ENCODE data around the gene MRPL4. TPM values are rescaled to one million over a fixed set of nuclear protein-coding genes. Genes with fewer than 3 reads are reported as not detected.
"Not testable (repeated sequence)": the region's sequence is repeated elsewhere in the genome, so short reads cannot be mapped to it uniquely, and the experiment has no call there.

MRPL4 gene
- total RNA-seq, 2 donors from 2014 or later = 79.1 to 140 TPM

DNA sequence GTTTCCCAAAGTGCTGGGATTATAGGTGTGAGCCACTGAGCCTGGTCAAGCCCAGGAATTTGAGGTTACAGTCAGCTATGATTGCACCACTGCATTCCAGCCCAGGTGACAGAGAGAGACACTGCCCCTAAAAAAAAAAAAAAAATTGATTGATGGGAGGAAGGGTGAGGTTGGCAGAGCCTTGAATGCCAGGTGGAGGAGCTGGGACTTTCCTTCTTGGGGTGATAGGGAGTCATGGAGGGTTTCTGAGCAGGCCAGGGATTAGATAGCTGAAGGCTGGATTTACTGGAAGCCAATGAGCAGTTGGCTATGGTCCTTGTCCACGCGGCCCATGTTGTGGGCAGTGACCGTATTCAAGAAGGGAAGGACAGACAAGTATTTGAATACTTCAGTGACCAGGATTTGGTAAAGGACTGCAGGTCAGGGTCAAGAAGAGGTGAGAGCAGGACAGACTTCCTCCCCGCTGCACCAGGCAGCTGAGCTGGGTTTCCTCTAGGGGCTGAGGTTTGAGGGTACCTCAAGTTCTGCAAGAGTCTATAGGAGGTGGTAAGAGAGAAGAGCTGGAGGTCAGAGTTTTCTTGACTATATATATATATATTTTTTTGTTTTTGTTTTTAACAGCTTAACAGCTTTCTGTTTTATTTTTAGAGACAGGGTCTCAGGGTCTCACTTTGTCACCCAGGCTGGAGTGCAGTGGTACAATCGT is 27.9 kb downstream of the MRPL4 start:
- Mint-ChIP-seq H3K9me3 (no peaks in the 10 kb centered on the region), H3K4me1 (ENCODE audit: low read depth in 2 of 2) (peaks cover 24 to 43% of the 10 kb centered on the region in 2 donors), H3K27ac (peak overlapping the region; percentile 77 to 82), H3K27me3 (no peaks in the 10 kb centered on the region), H3K36me3 (peaks cover 21% of the 10 kb centered on the region), H3K4me3 (peak overlapping the region; percentile 58)
- DNase-seq (ENCODE audit: low spot score) (no peak), ATAC-seq (peak in 1 of 2 donors; percentile 55)

DNA sequence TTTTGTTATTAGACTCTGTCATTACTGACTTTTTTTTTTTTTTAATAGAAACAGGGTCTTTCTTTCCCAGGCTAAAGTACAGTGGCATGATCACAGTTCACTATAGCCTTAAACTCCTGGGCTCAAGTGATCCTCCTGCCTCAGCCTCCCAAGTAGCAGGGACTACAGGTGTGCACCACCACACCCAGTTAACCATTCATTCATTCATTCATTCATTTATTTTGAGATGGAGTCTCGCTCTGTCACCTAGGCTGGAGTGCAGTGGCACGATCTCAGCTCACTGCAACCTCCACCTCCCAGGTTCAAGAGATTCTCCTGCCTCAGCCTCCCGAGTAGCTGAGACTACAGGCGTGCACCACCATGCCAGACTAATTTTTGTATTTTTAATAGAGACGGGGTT is 30.0 kb downstream of the MRPL4 start:
- Mint-ChIP-seq H3K36me3 (peaks cover 30% of the 10 kb centered on the region), H3K4me1 (ENCODE audit: low read depth in 2 of 2) (peaks cover 39 to 54% of the 10 kb centered on the region in 2 donors)
- H3K9me3 Mint-ChIP-seq; H3K4me3 Mint-ChIP-seq; ATAC-seq; DNase-seq (ENCODE audit: low spot score); H3K27me3 Mint-ChIP-seq; H3K27ac Mint-ChIP-seq: not testable (repeated sequence)

DNA sequence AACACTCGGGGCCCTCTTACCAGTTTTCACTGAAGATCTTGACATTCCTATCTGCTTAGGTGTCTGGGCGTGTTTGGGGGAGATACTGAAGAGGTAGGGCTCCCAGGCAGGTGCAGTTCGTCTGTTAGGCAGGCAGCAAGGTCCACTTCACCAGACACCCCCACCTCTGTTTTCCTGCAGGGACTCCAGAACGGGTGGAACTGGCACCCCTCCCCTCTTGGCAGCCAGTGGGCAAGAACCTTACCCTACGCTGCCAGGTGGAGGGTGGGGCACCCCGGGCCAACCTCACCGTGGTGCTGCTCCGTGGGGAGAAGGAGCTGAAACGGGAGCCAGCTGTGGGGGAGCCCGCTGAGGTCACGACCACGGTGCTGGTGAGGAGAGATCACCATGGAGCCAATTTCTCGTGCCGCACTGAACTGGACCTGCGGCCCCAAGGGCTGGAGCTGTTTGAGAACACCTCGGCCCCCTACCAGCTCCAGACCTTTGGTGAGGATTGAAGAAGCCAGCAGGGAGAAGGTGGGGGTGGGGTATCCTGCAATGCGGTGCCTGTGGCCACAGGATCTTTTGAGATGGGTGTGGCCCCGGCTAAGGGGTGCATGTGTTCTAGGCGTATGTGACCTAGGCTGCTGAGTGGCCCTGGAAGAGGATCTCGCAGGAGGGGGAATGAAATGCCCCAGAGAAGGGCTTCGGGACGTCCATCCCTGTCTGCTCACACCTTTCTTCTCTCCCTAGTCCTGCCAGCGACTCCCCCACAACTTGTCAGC is 31.5 kb downstream of the MRPL4 start:
- Mint-ChIP-seq H3K36me3 (peaks cover 23% of the 10 kb centered on the region), H3K9me3 (no peaks in the 10 kb centered on the region), H3K27ac (no peak overlapping the region), H3K4me3 (no peak overlapping the region), H3K4me1 (ENCODE audit: low read depth in 2 of 2) (peaks cover 34 to 53% of the 10 kb centered on the region in 2 donors), H3K27me3 (no peaks in the 10 kb centered on the region)
- ATAC-seq (no peak), DNase-seq (ENCODE audit: low spot score) (no peak)

DNA sequence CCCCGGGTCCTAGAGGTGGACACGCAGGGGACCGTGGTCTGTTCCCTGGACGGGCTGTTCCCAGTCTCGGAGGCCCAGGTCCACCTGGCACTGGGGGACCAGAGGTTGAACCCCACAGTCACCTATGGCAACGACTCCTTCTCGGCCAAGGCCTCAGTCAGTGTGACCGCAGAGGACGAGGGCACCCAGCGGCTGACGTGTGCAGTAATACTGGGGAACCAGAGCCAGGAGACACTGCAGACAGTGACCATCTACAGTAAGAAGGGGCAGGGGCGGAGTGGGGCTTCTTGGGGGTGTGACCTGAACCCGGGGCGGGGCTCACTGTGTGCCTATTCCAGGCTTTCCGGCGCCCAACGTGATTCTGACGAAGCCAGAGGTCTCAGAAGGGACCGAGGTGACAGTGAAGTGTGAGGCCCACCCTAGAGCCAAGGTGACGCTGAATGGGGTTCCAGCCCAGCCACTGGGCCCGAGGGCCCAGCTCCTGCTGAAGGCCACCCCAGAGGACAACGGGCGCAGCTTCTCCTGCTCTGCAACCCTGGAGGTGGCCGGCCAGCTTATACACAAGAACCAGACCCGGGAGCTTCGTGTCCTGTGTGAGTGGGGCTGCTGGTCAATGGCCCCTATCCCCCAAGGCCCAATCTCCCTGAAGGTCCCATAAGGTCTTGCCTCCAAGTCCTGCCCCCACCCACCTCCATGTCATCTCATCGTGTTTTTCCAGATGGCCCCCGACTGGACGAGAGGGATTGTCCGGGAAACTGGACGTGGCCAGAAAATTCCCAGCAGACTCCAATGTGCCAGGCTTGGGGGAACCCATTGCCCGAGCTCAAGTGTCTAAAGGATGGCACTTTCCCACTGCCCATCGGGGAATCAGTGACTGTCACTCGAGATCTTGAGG is 32.3 kb downstream of the MRPL4 start:
- peaks cover 18% of the 10 kb centered on the region for H3K36me3 Mint-ChIP-seq
- DNase-seq (ENCODE audit: low spot score) = no peak
- no peak overlapping the region for H3K27ac Mint-ChIP-seq
- no peaks in the 10 kb centered on the region for H3K27me3 Mint-ChIP-seq
- no peak overlapping the region for H3K4me3 Mint-ChIP-seq
- H3K9me3 Mint-ChIP-seq = no peaks in the 10 kb centered on the region
- ATAC-seq = no peak
- H3K4me1 Mint-ChIP-seq (ENCODE audit: low read depth in 2 of 2) = peaks cover 33 to 52% of the 10 kb centered on the region in 2 donors

DNA sequence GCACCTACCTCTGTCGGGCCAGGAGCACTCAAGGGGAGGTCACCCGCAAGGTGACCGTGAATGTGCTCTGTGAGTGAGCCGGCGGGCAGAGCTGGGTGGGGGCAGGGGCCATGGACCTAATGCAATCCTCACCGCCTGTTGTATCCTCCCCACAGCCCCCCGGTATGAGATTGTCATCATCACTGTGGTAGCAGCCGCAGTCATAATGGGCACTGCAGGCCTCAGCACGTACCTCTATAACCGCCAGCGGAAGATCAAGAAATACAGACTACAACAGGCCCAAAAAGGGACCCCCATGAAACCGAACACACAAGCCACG is 32.9 kb downstream of the MRPL4 start:
- Mint-ChIP-seq H3K27ac (peak overlapping the region in 1 of 2 donors; percentile 26), H3K27me3 (no peaks in the 10 kb centered on the region), H3K36me3 (peaks cover 14% of the 10 kb centered on the region), H3K4me3 (peak overlapping the region; percentile 24), H3K4me1 (ENCODE audit: low read depth in 2 of 2) (peaks cover 27 to 47% of the 10 kb centered on the region in 2 donors), H3K9me3 (no peaks in the 10 kb centered on the region)
- DNase-seq (ENCODE audit: low spot score) (no peak), ATAC-seq (no peak)

DNA sequence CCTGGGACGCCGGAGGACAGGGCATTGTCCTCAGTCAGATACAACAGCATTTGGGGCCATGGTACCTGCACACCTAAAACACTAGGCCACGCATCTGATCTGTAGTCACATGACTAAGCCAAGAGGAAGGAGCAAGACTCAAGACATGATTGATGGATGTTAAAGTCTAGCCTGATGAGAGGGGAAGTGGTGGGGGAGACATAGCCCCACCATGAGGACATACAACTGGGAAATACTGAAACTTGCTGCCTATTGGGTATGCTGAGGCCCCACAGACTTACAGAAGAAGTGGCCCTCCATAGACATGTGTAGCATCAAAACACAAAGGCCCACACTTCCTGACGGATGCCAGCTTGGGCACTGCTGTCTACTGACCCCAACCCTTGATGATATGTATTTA is 33.4 kb downstream of the MRPL4 start:
- ATAC-seq (no peak), DNase-seq (ENCODE audit: low spot score) (no peak)
- Mint-ChIP-seq H3K9me3 (no peaks in the 10 kb centered on the region), H3K27ac (peak overlapping the region in 1 of 2 donors; percentile 26), H3K4me3 (peak overlapping the region; percentile 24), H3K4me1 (ENCODE audit: low read depth in 2 of 2) (peaks cover 29 to 49% of the 10 kb centered on the region in 2 donors), H3K36me3 (peaks cover 12% of the 10 kb centered on the region), H3K27me3 (peaks cover 3 to 4% of the 10 kb centered on the region in 2 donors)

DNA sequence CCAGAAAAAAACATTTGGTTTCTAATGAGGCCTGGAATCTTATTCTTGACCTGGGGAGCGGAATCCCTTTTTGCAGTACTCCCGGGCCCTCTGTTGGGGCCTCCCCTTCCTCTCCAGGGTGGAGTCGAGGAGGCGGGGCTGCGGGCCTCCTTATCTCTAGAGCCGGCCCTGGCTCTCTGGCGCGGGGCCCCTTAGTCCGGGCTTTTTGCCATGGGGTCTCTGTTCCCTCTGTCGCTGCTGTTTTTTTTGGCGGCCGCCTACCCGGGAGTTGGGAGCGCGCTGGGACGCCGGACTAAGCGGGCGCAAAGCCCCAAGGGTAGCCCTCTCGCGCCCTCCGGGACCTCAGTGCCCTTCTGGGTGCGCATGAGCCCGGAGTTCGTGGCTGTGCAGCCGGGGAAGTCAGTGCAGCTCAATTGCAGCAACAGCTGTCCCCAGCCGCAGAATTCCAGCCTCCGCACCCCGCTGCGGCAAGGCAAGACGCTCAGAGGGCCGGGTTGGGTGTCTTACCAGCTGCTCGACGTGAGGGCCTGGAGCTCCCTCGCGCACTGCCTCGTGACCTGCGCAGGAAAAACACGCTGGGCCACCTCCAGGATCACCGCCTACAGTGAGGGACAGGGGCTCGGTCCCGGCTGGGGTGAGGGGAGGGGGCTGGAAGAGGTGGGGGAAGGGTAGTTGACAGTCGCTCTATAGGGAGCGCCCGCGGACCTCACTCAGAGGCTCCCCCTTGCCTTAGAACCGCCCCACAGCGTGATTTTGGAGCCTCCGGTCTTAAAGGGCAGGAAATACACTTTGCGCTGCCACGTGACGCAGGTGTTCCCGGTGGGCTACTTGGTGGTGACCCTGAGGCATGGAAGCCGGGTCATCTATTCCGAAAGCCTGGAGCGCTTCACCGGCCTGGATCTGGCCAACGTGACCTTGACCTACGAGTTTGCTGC is 35.1 kb downstream of the MRPL4 start, which contains the start of gene ICAM4:
TSS of gene ICAM4 (plus strand) at position 153 of the 935 bp plus-strand sequence. CDS start at position 211, 58 bp downstream.
- Mint-ChIP-seq H3K4me1 (ENCODE audit: low read depth in 2 of 2) (peaks cover 44 to 65% of the 10 kb centered on the region in 2 donors), H3K27ac (peak within 1 kb of the TSS in 1 of 2 donors; percentile 17), H3K27me3 (peaks cover 8 to 9% of the 10 kb centered on the region in 2 donors), H3K9me3 (no peaks in the 10 kb centered on the region), H3K36me3 (peaks cover 12% of the 10 kb centered on the region), H3K4me3 (peak within 1 kb of the TSS; percentile 56)
- DNase-seq (ENCODE audit: low spot score) (peak; percentile 60), ATAC-seq (no peak)

DNA sequence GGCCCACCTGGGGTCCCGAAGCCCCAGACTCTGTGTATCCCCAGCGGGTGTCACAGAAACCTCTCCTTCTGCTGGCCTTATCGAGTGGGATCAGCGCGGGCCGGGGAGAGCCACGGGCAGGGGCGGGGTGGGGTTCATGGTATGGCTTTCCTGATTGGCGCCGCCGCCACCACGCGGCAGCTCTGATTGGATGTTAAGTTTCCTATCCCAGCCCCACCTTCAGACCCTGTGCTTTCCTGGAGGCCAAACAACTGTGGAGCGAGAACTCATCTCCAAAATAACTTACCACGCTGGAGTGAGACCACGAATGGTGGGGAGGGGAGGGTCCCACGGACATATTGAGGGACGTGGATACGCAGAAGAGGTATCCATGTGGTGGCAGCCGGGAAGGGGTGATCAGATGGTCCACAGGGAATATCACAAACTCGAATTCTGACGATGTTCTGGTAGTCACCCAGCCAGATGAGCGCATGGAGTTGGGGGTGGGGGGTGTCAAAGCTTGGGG is 36.7 kb downstream of the MRPL4 start:
- ATAC-seq (peak; percentile 4 to 24), DNase-seq (ENCODE audit: low spot score) (no peak)
- peaks cover 15 to 17% of the 10 kb centered on the region in 2 donors for H3K27me3 Mint-ChIP-seq
- peaks cover 12% of the 10 kb centered on the region for H3K36me3 Mint-ChIP-seq
- no peaks in the 10 kb centered on the region for H3K9me3 Mint-ChIP-seq
- peaks cover 58 to 69% of the 10 kb centered on the region in 2 donors for H3K4me1 Mint-ChIP-seq (ENCODE audit: low read depth in 2 of 2)
- no peak overlapping the region for H3K27ac Mint-ChIP-seq
- H3K4me3 Mint-ChIP-seq = peak overlapping the region; percentile 87

DNA sequence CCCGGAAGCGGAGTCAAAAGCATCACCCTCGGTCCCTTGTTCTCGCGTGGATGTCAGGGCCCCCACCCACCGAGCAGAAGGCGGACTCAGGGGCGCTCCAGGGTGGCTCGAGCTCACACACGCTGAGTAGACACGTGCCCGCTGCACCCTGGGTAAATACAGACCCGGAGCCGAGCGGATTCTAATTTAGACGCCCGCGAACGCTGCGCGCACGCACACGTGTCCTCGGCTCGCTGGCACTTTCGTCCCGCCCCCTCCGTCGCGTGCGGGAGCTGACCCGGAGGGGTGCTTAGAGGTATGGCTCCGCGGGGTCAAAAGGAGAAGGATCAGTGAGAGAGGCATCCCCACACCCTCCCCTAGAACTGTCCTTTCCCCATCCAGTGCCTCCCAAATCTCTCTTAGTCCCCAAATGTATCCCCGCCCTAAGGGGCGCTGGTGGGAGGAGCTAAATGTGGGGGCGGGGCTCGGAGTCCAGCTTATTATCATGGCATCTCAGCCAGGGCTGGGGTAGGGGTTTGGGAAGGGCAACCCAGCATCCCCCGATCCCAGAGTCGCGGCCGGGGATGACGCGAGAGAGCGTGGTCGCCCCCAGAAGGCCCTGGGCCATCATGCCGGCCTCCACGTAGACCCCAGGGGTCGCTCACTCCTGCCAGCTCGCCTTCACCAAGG is 37.3 kb downstream of the MRPL4 start:
- H3K4me1 Mint-ChIP-seq (ENCODE audit: low read depth in 2 of 2) = peaks cover 58 to 66% of the 10 kb centered on the region in 2 donors
- DNase-seq (ENCODE audit: low spot score) (peak; percentile 67), ATAC-seq (peak; percentile 4 to 57)
- peak overlapping the region; percentile 87 for H3K4me3 Mint-ChIP-seq
- H3K9me3 Mint-ChIP-seq = no peaks in the 10 kb centered on the region
- no peak overlapping the region for H3K27ac Mint-ChIP-seq
- H3K27me3 Mint-ChIP-seq = peaks cover 15 to 17% of the 10 kb centered on the region in 2 donors
- peaks cover 12% of the 10 kb centered on the region for H3K36me3 Mint-ChIP-seq

DNA sequence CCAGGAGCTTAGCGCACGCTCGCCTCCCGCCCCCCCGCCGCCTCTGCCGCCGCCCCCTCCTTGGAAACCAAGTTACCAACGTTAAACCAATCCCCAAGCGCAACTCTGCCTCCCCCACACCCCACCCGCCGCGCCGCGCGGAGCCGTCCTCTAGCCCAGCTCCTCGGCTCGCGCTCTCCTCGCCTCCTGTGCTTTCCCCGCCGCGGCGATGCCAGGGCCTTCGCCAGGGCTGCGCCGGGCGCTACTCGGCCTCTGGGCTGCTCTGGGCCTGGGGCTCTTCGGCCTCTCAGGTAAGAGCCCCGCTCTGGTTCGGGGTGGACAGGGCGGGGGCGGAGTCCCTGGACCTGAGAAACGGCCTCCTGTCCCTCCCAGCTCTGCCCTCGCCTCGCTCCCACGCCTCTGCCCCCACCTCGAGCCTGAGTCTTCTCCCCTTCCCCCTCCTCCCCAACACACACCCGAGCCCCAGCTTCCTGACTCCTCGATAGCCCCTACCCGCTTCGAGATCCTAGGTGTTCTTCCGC is 37.9 kb downstream of the MRPL4 start, which contains the start of gene ICAM5:
TSS of gene ICAM5 (plus strand) at position 117 of the 521 bp plus-strand sequence. CDS start at position 209, 92 bp downstream.
- peak within 1 kb of the TSS; percentile 87 for H3K4me3 Mint-ChIP-seq
- H3K36me3 Mint-ChIP-seq = peaks cover 9% of the 10 kb centered on the region
- peaks cover 56 to 64% of the 10 kb centered on the region in 2 donors for H3K4me1 Mint-ChIP-seq (ENCODE audit: low read depth in 2 of 2)
- peak within 1 kb of the TSS in 1 of 2 donors; percentile 24 for H3K27ac Mint-ChIP-seq
- H3K9me3 Mint-ChIP-seq = no peaks in the 10 kb centered on the region
- ATAC-seq = no peak
- peaks cover 15 to 17% of the 10 kb centered on the region in 2 donors for H3K27me3 Mint-ChIP-seq
- DNase-seq (ENCODE audit: low spot score) = peak; percentile 58

DNA sequence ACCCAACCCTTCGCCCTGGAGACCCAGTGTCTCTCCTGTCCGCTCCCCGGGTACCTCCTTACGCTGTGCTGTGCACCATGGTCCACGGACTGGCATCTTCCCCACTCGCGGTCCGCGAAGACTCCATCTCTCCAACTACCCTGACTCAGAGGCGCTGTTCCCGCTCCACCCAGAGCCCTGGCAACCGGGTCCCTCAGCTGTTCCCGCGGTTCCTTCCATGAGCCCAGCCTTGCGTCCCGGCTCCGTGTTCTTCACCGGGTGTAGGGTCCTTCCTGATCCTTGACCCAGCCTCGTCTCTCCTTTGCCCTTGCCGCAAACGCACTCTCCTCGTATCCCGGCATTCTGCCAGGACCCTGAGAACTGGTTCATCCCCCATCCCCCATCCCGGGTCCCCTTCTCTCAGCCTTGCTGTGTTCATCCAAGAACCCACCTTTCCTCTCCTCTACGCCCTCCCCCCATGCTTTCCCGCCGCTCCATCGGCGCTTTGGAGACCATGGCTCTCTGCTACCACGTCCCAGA is 38.4 kb downstream of the MRPL4 start:
- no peak for ATAC-seq
- Mint-ChIP-seq H3K36me3 (peaks cover 4% of the 10 kb centered on the region), H3K4me1 (ENCODE audit: low read depth in 2 of 2) (peaks cover 52 to 60% of the 10 kb centered on the region in 2 donors), H3K4me3 (peak overlapping the region; percentile 87), H3K27me3 (peaks cover 15 to 17% of the 10 kb centered on the region in 2 donors), H3K9me3 (no peaks in the 10 kb centered on the region), H3K27ac (peak overlapping the region in 1 of 2 donors; percentile 24)
- DNase-seq (ENCODE audit: low spot score) = no peak

Data from natural killer cell treated with Interleukin-12 subunit alpha and Interleukin-12 subunit beta and Interleukin-15 and Interleukin-18, amount 100 ng/mL, for 72 hours (primary cell).